PC-3 (cell line): ENCODE data around the gene PDHX. TPM values are rescaled to one million over a fixed set of nuclear protein-coding genes. Genes with fewer than 3 reads are reported as not detected.

Experiments used
- ATAC-seq: fragments of 200-7000 bp; cut with Tn5 transposase; 2 replicates; pipeline ENCODE4 v1.9.1; 2020; ENCODE audit warnings: mild to moderate bottlenecking, moderate library complexity
- BruUV-seq: library from RNA; stranded (reverse); fragments of 400-500 nt; replicated peaks from 2 replicates; lab custom pipeline; 2021; lab: Mats Ljungman, UMichigan
- CTCF ChIA-PET: fragments of 300-600 bp; sonication (Branson Sonifier 250); formaldehyde crosslinking; loops from one replicate; lab custom pipeline; 2022; ENCODE audit warnings: antibody characterized with exemption; lab: Charles Lee
- POLR2A ChIA-PET: fragments of 300-600 bp; sonication (Branson Sonifier 250); formaldehyde crosslinking; loops from one replicate; lab custom pipeline; 2022; ENCODE audit warnings: antibody characterized with exemption; ENCODE audit not compliant: unreplicated experiment; lab: Charles Lee
- DNase-seq: peaks from one replicate; pipeline ENCODE4 v3.0.0-alpha.2; 2015
- H2AFZ ChIP-seq: fragments of 300-600 bp; sonication (generic); 2 replicates; pipeline ENCODE4 v1.6.0; 2016; ENCODE audit warnings: antibody characterized with exemption, low read length
- H3F3A ChIP-seq: fragments of 300-600 bp; sonication (generic); one replicate; pipeline ENCODE4 v1.6.0; 2017; ENCODE audit warnings: antibody characterized with exemption, low read length, control low read depth, mild to moderate bottlenecking; ENCODE audit not compliant: unreplicated experiment
- H3K27ac ChIP-seq: fragments of 300-600 bp; sonication (generic); 2 replicates; pipeline ENCODE4 v1.5.1; 2016; ENCODE audit warnings: mild to moderate bottlenecking, low read length
- H3K27me3 ChIP-seq: fragments of 300-600 bp; sonication (generic); 2 replicates; pipeline ENCODE4 v1.6.1; 2016; ENCODE audit warnings: low read length, mixed read lengths
- H3K36me3 ChIP-seq: fragments of 300-600 bp; sonication (generic); 2 replicates; pipeline ENCODE4 v1.6.1; 2016; ENCODE audit warnings: low read depth, mixed run types, low read length, mixed read lengths
- H3K4me1 ChIP-seq: fragments of 300-600 bp; sonication (generic); 2 replicates; pipeline ENCODE4 v1.5.1; 2016; ENCODE audit warnings: low read length; ENCODE audit not compliant: insufficient read depth
- H3K4me2 ChIP-seq: fragments of 300-600 bp; sonication (generic); 2 replicates; pipeline ENCODE4 v1.6.0; 2016; ENCODE audit warnings: low read length
- H3K4me3 ChIP-seq: fragments of 300-600 bp; sonication (generic); 2 replicates; pipeline ENCODE4 v1.5.1; 2016; ENCODE audit warnings: mild to moderate bottlenecking, low read length, mixed read lengths
- H3K79me2 ChIP-seq: fragments of 300-600 bp; sonication (generic); 2 replicates; pipeline ENCODE4 v1.6.1; 2017; ENCODE audit warnings: low read length, mixed read lengths
- H3K9ac ChIP-seq: fragments of 300-600 bp; sonication (generic); 2 replicates; pipeline ENCODE4 v1.6.0; 2016; ENCODE audit warnings: mild to moderate bottlenecking, low read length
- H3K9me2 ChIP-seq: fragments of 300-600 bp; sonication (generic); replicated peaks from 2 replicates; pipeline ENCODE4 v1.6.1; 2016; ENCODE audit warnings: mixed run types, low read length, mixed read lengths
- H3K9me3 ChIP-seq: fragments of 300-600 bp; sonication (generic); 2 replicates; pipeline ENCODE4 v1.6.1; 2016; ENCODE audit warnings: low read length, mixed read lengths
- H4K20me1 ChIP-seq: fragments of 300-600 bp; sonication (generic); 2 replicates; pipeline ENCODE4 v1.6.1; 2016; ENCODE audit warnings: low read length, mixed read lengths
- EZH2 ChIP-seq: fragments of 300-600 bp; sonication (generic); IDR thresholded peaks from one replicate; pipeline ENCODE4 v1.6.1; 2017; ENCODE audit warnings: antibody characterized with exemption, mild to moderate bottlenecking, low read length; ENCODE audit not compliant: unreplicated experiment
- EZH2phosphoT487 ChIP-seq: fragments of 300-600 bp; sonication (generic); IDR thresholded peaks from 2 replicates; pipeline ENCODE4 v1.6.1; 2018; ENCODE audit warnings: mild to moderate bottlenecking, antibody characterized with exemption, low read length, borderline replicate concordance
- intact Hi-C: fragments of 100-400 bp; cut with micrococcal nuclease; formaldehyde crosslinking; loops from 2 replicates; pipeline ENCODE4 v1.9.0; 2023
- total RNA-seq: library from RNA; depleted of rRNA; stranded (reverse); fragments of >200 nt; gene quantifications from 2 replicates; pipeline ENCODE4 v1.2.3, GENCODE V29; 2014
- TF ChIP-seq, protein P1 (sequence below): fragments of 300-600 bp; sonication (generic); conservative IDR thresholded peaks from 2 replicates; pipeline ENCODE4 v1.5.1; 2017; ENCODE audit warnings: antibody characterized with exemption, low read depth, mild to moderate bottlenecking, low read length

The PDHX gene
- total RNA-seq, 1 experiment from 2014 or later = 20.3 TPM

DNA sequence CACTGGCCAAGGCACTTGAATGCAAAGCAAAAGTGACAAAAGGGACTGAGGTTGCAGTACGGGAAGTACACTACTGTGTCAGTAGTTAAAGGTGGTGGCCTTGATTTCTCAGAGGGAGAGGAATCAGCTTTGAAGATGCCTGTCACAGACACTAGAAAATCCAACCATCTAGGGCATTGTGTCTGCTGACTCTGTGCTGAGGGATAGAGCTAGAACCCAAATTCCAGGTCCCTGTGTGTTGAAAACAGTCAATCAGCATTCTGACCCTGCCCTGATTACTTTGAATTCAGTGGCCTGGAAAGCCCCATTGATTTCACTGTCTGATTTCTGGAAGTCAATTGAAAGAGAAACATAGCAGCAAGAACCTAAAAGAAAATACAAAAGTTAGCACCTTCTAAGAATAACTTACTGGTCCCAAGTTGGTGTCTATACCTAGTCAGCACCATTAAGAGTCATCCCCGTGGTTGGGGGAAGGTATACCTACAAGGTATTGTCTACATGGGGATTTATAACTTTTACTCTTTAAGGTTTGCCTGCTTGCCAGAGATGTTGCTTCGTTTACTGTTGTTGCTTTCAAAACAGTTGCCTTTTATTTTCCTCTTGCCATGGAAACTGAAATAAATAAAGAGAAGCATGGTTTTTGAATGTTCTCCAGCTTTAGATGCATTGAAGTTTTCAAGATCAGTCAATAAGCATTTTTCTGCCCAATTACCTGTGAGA lies 97.3 kb downstream of the PDHX start:
- Histone ChIP-seq H3K9ac (no peak overlapping the region), H3K9me2 (no peaks in the 10 kb centered on the region), H4K20me1 (no peaks in the 10 kb centered on the region), H3K79me2 (no peaks in the 10 kb centered on the region), H2AFZ (no peak overlapping the region), H3K4me3 (no peak overlapping the region), H3K36me3 (no peaks in the 10 kb centered on the region), H3K4me2 (no peak overlapping the region), H3K4me1 (peaks cover 38% of the 10 kb centered on the region), H3F3A (peaks cover 4% of the 10 kb centered on the region), H3K9me3 (no peaks in the 10 kb centered on the region), H3K27ac (no peak overlapping the region), H3K27me3 (no peaks in the 10 kb centered on the region)
- ATAC-seq (no peak), DNase-seq (no peak)
- POLR2A ChIA-PET = no interaction called here
- no TSS peak for BruUV-seq
- CTCF ChIA-PET = no interaction called here
- TF ChIP-seq EZH2 = no peak
- intact Hi-C loops = no loop called here

DNA sequence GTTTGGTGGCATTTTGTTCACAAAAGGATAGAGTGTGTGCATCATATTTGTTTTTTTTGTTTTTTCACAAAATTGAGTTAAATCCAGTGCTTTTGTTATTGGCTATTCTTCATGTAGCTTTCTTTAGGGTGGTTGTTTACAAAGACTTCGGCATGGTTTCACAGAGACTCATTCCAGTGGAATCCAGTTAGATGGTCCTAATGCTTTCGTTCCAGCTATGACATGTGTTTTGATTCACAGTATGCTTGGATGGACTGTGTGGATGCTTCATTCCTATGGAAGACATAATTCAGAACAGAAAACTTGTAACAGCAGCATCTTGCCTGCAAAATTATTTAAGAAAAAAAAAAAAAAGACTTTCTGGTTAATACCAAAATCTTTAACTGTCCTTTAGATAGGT lies 97.9 kb downstream of the PDHX start:
- H4K20me1 ChIP-seq = no peaks in the 10 kb centered on the region
- H3K9ac ChIP-seq = no peak overlapping the region
- ATAC-seq = no peak
- no TSS peak for BruUV-seq
- CTCF ChIA-PET = no interaction called here
- POLR2A ChIA-PET = no interaction called here
- TF ChIP-seq, protein P1, sequence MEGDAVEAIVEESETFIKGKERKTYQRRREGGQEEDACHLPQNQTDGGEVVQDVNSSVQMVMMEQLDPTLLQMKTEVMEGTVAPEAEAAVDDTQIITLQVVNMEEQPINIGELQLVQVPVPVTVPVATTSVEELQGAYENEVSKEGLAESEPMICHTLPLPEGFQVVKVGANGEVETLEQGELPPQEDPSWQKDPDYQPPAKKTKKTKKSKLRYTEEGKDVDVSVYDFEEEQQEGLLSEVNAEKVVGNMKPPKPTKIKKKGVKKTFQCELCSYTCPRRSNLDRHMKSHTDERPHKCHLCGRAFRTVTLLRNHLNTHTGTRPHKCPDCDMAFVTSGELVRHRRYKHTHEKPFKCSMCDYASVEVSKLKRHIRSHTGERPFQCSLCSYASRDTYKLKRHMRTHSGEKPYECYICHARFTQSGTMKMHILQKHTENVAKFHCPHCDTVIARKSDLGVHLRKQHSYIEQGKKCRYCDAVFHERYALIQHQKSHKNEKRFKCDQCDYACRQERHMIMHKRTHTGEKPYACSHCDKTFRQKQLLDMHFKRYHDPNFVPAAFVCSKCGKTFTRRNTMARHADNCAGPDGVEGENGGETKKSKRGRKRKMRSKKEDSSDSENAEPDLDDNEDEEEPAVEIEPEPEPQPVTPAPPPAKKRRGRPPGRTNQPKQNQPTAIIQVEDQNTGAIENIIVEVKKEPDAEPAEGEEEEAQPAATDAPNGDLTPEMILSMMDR = no peak
- TF ChIP-seq EZH2phosphoT487 (no peak), EZH2 (no peak)
- H3K4me3 ChIP-seq = no peak overlapping the region
- H3K27me3 ChIP-seq = no peaks in the 10 kb centered on the region
- peaks cover 31% of the 10 kb centered on the region for H3K4me1 ChIP-seq
- H3K36me3 ChIP-seq = no peaks in the 10 kb centered on the region
- DNase-seq = peak; percentile 38
- intact Hi-C loops = no loop called here
- H3K79me2 ChIP-seq = no peaks in the 10 kb centered on the region
- H3K4me2 ChIP-seq = no peak overlapping the region
- no peak overlapping the region for H2AFZ ChIP-seq
- no peaks in the 10 kb centered on the region for H3K9me2 ChIP-seq
- no peaks in the 10 kb centered on the region for H3K9me3 ChIP-seq
- no peaks in the 10 kb centered on the region for H3F3A ChIP-seq
- no peak overlapping the region for H3K27ac ChIP-seq

DNA sequence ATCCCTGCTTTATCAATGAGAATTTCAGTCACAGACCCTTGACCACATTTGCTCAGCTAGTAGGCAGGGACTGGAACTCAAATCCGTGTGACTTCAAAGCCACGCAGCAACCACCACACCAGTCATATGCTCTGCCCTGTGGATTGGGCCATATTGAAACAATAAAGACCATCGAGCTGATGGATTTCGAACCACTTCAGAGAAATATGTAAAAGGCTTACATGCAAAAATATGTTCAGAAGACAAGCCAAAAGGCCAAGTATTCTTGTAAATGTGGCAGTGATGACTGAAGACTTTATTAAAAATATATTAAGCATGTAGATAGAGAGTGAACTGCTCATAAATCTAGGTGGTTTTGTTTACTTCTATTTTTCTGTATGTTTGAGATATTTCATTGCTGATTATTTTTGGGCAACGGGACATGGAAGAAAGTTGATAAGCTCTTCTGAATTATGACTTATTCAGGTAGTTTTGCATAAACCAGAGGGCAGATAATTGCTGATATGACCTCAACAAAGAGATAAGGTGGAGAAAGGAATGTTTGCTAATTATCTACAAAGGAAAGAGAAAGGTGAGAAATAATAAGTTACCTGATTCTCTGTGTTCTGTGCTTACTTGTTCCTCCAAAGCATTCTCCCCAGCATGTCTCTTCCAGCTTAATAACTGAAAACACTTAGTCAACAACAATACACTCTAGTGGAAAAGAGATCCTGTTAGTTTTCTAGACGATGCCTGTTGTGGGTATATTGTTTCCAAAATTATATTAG lies 99.4 kb downstream of the PDHX start:
- DNase-seq (no peak), ATAC-seq (no peak)
- Histone ChIP-seq H3K36me3 (no peaks in the 10 kb centered on the region), H4K20me1 (no peaks in the 10 kb centered on the region), H3F3A (no peaks in the 10 kb centered on the region), H3K9ac (no peak overlapping the region), H3K27ac (no peak overlapping the region), H3K4me3 (no peak overlapping the region), H3K27me3 (no peaks in the 10 kb centered on the region), H3K4me2 (no peak overlapping the region), H3K79me2 (no peaks in the 10 kb centered on the region), H3K9me3 (no peaks in the 10 kb centered on the region), H2AFZ (no peak overlapping the region), H3K4me1 (peaks cover 18% of the 10 kb centered on the region), H3K9me2 (no peaks in the 10 kb centered on the region)
- intact Hi-C loops = no loop called here
- TF ChIP-seq EZH2 = no peak
- TF ChIP-seq, protein P1 = no peak
- TF ChIP-seq EZH2phosphoT487 = no peak
- POLR2A ChIA-PET = no interaction called here
- no TSS peak for BruUV-seq
- CTCF ChIA-PET = no interaction called here
